WTC11 (cell line): ENCODE data around the gene UBP1.

Experiments used
- ATF6 ChIP-seq: sonication (generic); formaldehyde crosslinking; IDR thresholded peaks from 2 replicates; pipeline ENCODE4 v1.8.1; 2023; ENCODE audit warnings: mild to moderate bottlenecking, missing genetic modification reagents
- CREB1 ChIP-seq: sonication (generic); formaldehyde crosslinking; IDR thresholded peaks from 2 replicates; pipeline ENCODE4 v1.8.0; 2023; ENCODE audit warnings: mild to moderate bottlenecking, missing genetic modification reagents
- CTCF ChIP-seq: fragments of 200-600 bp; IDR thresholded peaks from 2 replicates; pipeline ENCODE4 v1.8.0; 2022; ENCODE audit warnings: antibody characterized with exemption
- HMGXB4 ChIP-seq: sonication (generic); formaldehyde crosslinking; IDR thresholded peaks from 2 replicates; pipeline ENCODE4 v1.8.1; 2023; ENCODE audit warnings: mild to moderate bottlenecking, moderate library complexity, missing genetic modification reagents
- SP1 ChIP-seq: sonication (generic); formaldehyde crosslinking; conservative IDR thresholded peaks from 2 replicates; pipeline ENCODE4 v1.8.1; 2022; ENCODE audit warnings: missing genetic modification reagents
- ZNF281 ChIP-seq: sonication (generic); formaldehyde crosslinking; IDR thresholded peaks from 2 replicates; pipeline ENCODE4 v1.8.0; 2023; ENCODE audit warnings: mild to moderate bottlenecking, missing genetic modification reagents

GRCh38 chr3:33364060-33364459 is 76.1 kb downstream of the UBP1 start:
- no peak for TF ChIP-seq CREB1 (CRISPR knock-in tag)
- no peak for TF ChIP-seq SP1 (CRISPR knock-in tag)
- no peak for TF ChIP-seq ATF6
- no peak for TF ChIP-seq CTCF
- TF ChIP-seq HMGXB4 (CRISPR knock-in tag): no peak
- TF ChIP-seq ZNF281 (CRISPR knock-in tag): no peak
